Measurements from ENCODE around the gene ADISSP. TPM values are rescaled to one million over a fixed set of nuclear protein-coding genes. Genes with fewer than 3 reads are reported as not detected.

ADISSP gene
- total and polyA plus RNA-seq, 2 of the 8 experiments (the other 6 are each of a cell fraction or from before 2014, with no cell fraction given): 111 to 141 TPM

- TF ChIP-seq, protein P1, sequence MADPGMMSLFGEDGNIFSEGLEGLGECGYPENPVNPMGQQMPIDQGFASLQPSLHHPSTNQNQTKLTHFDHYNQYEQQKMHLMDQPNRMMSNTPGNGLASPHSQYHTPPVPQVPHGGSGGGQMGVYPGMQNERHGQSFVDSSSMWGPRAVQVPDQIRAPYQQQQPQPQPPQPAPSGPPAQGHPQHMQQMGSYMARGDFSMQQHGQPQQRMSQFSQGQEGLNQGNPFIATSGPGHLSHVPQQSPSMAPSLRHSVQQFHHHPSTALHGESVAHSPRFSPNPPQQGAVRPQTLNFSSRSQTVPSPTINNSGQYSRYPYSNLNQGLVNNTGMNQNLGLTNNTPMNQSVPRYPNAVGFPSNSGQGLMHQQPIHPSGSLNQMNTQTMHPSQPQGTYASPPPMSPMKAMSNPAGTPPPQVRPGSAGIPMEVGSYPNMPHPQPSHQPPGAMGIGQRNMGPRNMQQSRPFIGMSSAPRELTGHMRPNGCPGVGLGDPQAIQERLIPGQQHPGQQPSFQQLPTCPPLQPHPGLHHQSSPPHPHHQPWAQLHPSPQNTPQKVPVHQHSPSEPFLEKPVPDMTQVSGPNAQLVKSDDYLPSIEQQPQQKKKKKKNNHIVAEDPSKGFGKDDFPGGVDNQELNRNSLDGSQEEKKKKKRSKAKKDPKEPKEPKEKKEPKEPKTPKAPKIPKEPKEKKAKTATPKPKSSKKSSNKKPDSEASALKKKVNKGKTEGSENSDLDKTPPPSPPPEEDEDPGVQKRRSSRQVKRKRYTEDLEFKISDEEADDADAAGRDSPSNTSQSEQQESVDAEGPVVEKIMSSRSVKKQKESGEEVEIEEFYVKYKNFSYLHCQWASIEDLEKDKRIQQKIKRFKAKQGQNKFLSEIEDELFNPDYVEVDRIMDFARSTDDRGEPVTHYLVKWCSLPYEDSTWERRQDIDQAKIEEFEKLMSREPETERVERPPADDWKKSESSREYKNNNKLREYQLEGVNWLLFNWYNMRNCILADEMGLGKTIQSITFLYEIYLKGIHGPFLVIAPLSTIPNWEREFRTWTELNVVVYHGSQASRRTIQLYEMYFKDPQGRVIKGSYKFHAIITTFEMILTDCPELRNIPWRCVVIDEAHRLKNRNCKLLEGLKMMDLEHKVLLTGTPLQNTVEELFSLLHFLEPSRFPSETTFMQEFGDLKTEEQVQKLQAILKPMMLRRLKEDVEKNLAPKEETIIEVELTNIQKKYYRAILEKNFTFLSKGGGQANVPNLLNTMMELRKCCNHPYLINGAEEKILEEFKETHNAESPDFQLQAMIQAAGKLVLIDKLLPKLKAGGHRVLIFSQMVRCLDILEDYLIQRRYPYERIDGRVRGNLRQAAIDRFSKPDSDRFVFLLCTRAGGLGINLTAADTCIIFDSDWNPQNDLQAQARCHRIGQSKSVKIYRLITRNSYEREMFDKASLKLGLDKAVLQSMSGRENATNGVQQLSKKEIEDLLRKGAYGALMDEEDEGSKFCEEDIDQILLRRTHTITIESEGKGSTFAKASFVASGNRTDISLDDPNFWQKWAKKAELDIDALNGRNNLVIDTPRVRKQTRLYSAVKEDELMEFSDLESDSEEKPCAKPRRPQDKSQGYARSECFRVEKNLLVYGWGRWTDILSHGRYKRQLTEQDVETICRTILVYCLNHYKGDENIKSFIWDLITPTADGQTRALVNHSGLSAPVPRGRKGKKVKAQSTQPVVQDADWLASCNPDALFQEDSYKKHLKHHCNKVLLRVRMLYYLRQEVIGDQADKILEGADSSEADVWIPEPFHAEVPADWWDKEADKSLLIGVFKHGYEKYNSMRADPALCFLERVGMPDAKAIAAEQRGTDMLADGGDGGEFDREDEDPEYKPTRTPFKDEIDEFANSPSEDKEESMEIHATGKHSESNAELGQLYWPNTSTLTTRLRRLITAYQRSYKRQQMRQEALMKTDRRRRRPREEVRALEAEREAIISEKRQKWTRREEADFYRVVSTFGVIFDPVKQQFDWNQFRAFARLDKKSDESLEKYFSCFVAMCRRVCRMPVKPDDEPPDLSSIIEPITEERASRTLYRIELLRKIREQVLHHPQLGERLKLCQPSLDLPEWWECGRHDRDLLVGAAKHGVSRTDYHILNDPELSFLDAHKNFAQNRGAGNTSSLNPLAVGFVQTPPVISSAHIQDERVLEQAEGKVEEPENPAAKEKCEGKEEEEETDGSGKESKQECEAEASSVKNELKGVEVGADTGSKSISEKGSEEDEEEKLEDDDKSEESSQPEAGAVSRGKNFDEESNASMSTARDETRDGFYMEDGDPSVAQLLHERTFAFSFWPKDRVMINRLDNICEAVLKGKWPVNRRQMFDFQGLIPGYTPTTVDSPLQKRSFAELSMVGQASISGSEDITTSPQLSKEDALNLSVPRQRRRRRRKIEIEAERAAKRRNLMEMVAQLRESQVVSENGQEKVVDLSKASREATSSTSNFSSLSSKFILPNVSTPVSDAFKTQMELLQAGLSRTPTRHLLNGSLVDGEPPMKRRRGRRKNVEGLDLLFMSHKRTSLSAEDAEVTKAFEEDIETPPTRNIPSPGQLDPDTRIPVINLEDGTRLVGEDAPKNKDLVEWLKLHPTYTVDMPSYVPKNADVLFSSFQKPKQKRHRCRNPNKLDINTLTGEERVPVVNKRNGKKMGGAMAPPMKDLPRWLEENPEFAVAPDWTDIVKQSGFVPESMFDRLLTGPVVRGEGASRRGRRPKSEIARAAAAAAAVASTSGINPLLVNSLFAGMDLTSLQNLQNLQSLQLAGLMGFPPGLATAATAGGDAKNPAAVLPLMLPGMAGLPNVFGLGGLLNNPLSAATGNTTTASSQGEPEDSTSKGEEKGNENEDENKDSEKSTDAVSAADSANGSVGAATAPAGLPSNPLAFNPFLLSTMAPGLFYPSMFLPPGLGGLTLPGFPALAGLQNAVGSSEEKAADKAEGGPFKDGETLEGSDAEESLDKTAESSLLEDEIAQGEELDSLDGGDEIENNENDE (IDR thresholded peaks at IDR 0.05; ENCODE audit: insufficient replicate concordance, low read length): no peak
- TF ChIP-seq SP2 (IDR thresholded peaks at IDR 0.05; ENCODE audit: low read length): no peak
- TF ChIP-seq CTCF (IDR thresholded peaks at IDR 0.05; ENCODE audit: control extremely low read depth in 1 of 3, insufficient read depth in 1 of 3, low read depth in 1 of 3, low read length in 3 of 3): no peak
- TF ChIP-seq HDAC2 (IDR thresholded peaks at IDR 0.05; ENCODE audit: borderline replicate concordance in 1 of 2, low read depth in 2 of 2, low read length in 2 of 2): no peak
- no peak for TF ChIP-seq KDM4A (IDR thresholded peaks at IDR 0.05; ENCODE audit: low read depth, low read length, severe bottlenecking)
- TF ChIP-seq ZNF274 (IDR thresholded peaks at IDR 0.05; ENCODE audit: borderline replicate concordance, extremely low read depth, low read length): no peak
- no peak for TF ChIP-seq SRF (IDR thresholded peaks at IDR 0.05; ENCODE audit: low read depth, low read length)
- TF ChIP-seq NRF1 (IDR thresholded peaks at IDR 0.05; ENCODE audit: low read depth, low read length): no peak
These were observed 36.8 kb upstream of the ADISSP start (continued) for GRCh38 chr20:3804254-3804751.
